Heart left ventricle (tissue), 16 donors: ENCODE measurements around the gene COL24A1. TPM values are rescaled to one million over a fixed set of nuclear protein-coding genes. Genes with fewer than 3 reads are reported as not detected.

Experiments
- ATAC-seq, 4 donors: fragments of 200-7000 bp; cut with Tn5 transposase; one replicate each; pipeline ENCODE4 v1.9.1; 2020 to 2022; ENCODE audit warnings: moderate library complexity in 4 of 4, mild to moderate bottlenecking in 3 of 4, moderate number of reproducible peaks in 1 of 4
- DNase-seq, 5 donors: peaks; one replicate each; pipeline ENCODE4 v3.0.0-alpha.2; 2020
- H3K27ac ChIP-seq, 12 donors: fragments of 200-600 bp; sonication (generic) in 4 of 12; one replicate each; pipeline versions ENCODE4 v1.5.0 to v1.8.0; 2016 to 2022; ENCODE audit warnings: mild to moderate bottlenecking in 2 of 12
- H3K27me3 ChIP-seq, 9 donors: fragments of 200-600 bp; sonication (generic) in 2 of 9; one replicate each; pipeline versions ENCODE4 v1.5.1 to v1.8.0; 2016 to 2022; ENCODE audit warnings: mild to moderate bottlenecking in 3 of 9
- H3K36me3 ChIP-seq, 9 donors: fragments of 200-600 bp; sonication (generic) in 2 of 9; one replicate each; pipeline versions ENCODE4 v1.5.0 to v1.8.0; 2018 to 2022; ENCODE audit warnings: mild to moderate bottlenecking in 2 of 9
- H3K4me1 ChIP-seq, 12 donors: fragments of 200-600 bp; sonication (generic) in 4 of 12; one replicate each; pipeline versions ENCODE4 v1.5.0 to v1.8.0; 2016 to 2022; ENCODE audit warnings: mild to moderate bottlenecking in 3 of 12
- H3K4me3 ChIP-seq, 12 donors: fragments of 200-600 bp; sonication (generic) in 4 of 12; one replicate each; pipeline versions ENCODE4 v1.5.0 to v1.8.0; 2017 to 2022; ENCODE audit warnings: mild to moderate bottlenecking in 9 of 12, moderate library complexity in 4 of 12
- H3K9me3 ChIP-seq, 12 donors: fragments of 200-600 bp; sonication (generic) in 4 of 12; one replicate each; pipeline versions ENCODE4 v1.5.0 to v1.8.0; 2016 to 2022; ENCODE audit warnings: mild to moderate bottlenecking in 1 of 12
- POLR2A ChIP-seq, 2 donors: fragments of 450-650 bp; IDR thresholded peaks; one replicate each; pipeline ENCODE4 v1.6.1; 2017; ENCODE audit warnings: antibody characterized with exemption in 2 of 2, mild to moderate bottlenecking in 2 of 2, moderate library complexity in 2 of 2
- WGBS, 4 donors: extraction: QIAGEN DNeasy Blood & Tissue Kit in 2 of 4; methylation state at CpG; one replicate each; pipeline versions ENCODE4 v1.1.5 to v1.1.7; 2013 to 2018; 5-methylcytosine and 5-hydroxymethylcytosine counted together
- intact Hi-C, 10 donors: fragments of 100-400 bp; cut with DNase I; formaldehyde crosslinking; loops; one replicate each; pipeline versions ENCODE4 v1.11.1 to v1.14.2; 2022
- polyA plus RNA-seq, 2 donors: library from polyadenylated mRNA; stranded (reverse); fragments of 200-250 nt; gene quantifications; one replicate each; pipeline ENCODE4 v1.2.3, GENCODE V29; 2013
- total RNA-seq, 9 donors: library from RNA; depleted of rRNA in 2 of 9; stranded (reverse); fragments of >200 nt in 2 of 9; fragmentation: NEBNext Ultra II Directional in 3 of 9; extraction: Animal tissue kit (Norgen Biotek cat#: 25700) in 3 of 9; gene quantifications; one replicate each; pipeline versions ENCODE4 v1.1.0 to v1.2.4, GENCODE V29; 2016 to 2023
- TF ChIP-seq, protein P1 (sequence below), 12 donors: fragments of 200-600 bp; sonication (generic) in 4 of 12; IDR thresholded peaks; one replicate each; pipeline versions ENCODE4 v1.5.0 to v1.8.0; 2018 to 2022; ENCODE audit warnings: antibody characterized with exemption in 12 of 12, mild to moderate bottlenecking in 5 of 12
- donor health status: ischemic (EF 13 %, LVEDD 7.1; RV severe dilation, severe dysfunction).
- donor health status: healthy with polysubstance abuse.
- donor health status: DM: no; HTN: yes; CAD: no.
- donor health status: DM: no; HTN: no; CAD: no.
- donor health status: ischemic (EF 25% LVEDD 6.9; RV normal size, moderate dysfunction).
- donor health status: ischemic (EF 25% LVEDD 5.7; RV mildly dilated, moderate dysfunction).
- donor health status: healthy.
- donor health status: DM: yes; HTN: yes; CAD: no.
- donor health status: ischemic (EF 35%, LVEDD 5.7; RV mildly dilated, moderate dysfunction).
- donor health status: nonischemic (EF 11% LVEDD 7.7; RV severe dilation, severe dysfunction).
- donor health status: DM: yes; HTN: yes; CAD: no.
- donor health status: PGD.
- donor health status: ischemic (EF 29% LVEDD 5.4; RV normal size, mild dysfunction).
- donor health status: nonischemic (EF 23%, LVEDD 6.1; RV moderate dilation, normal function).

COL24A1 gene
- total and polyA plus RNA-seq, 11 donors, result 0.07 to 2.8 (median 0.40) TPM

DNA sequence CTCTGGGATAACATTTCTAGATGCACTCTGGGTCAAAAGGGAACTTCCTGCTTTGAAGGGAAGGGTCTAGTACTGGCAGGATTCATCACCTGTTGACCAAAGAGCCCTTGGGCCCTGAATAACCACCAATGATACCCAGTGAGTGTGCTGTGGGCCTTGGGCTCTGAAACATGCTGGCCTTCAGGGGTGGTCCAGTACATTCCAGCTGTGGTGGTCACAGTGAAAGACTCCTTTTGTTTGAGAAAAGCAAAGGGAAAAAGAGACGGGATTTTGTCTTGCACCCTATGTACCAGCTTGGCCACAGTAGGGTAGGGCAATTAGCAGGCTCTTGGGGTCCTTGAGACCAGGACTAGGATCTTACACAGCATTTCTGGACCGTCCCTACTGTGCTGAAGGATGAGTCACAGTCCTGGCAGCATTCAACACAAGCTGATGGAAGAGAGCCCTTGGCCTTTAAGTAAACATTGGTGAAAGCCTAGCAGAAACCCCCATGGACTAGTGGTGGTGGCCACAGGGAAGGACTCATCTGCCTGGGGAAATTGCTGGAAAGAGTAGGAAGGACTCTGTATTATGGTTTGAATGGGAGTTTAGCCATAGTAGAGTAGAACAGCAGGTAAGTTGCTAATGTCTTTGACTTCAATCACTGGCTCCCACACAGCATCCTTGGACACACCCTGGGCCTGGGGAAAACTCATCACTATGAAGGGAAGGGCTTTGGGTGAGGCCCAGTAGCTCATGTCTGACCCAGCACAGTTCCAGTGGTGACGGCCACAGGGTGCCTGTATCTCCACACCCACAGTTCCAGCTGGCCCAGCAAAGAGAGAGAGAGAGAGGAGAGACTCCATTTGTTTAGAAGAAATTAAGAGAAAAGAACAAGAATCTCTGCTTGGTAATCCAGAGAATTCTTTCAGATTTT is 87.5 kb downstream of the COL24A1 start:
- Histone ChIP-seq H3K27me3 (no peaks in the 10 kb centered on the region), H3K27ac (peak overlapping the region in 2 of 12 donors; percentile 17 to 39), H3K4me1 (no peaks in the 10 kb centered on the region), H3K9me3 (peaks cover 0 to 15% (median 0%) of the 10 kb centered on the region in 12 donors), H3K4me3 (no peak overlapping the region), H3K36me3 (no peaks in the 10 kb centered on the region)
- TF ChIP-seq, protein P1, sequence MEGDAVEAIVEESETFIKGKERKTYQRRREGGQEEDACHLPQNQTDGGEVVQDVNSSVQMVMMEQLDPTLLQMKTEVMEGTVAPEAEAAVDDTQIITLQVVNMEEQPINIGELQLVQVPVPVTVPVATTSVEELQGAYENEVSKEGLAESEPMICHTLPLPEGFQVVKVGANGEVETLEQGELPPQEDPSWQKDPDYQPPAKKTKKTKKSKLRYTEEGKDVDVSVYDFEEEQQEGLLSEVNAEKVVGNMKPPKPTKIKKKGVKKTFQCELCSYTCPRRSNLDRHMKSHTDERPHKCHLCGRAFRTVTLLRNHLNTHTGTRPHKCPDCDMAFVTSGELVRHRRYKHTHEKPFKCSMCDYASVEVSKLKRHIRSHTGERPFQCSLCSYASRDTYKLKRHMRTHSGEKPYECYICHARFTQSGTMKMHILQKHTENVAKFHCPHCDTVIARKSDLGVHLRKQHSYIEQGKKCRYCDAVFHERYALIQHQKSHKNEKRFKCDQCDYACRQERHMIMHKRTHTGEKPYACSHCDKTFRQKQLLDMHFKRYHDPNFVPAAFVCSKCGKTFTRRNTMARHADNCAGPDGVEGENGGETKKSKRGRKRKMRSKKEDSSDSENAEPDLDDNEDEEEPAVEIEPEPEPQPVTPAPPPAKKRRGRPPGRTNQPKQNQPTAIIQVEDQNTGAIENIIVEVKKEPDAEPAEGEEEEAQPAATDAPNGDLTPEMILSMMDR (IDR thresholded peaks at IDR 0.05), result no peak
- no peak for TF ChIP-seq POLR2A (IDR thresholded peaks at IDR 0.05)
- ATAC-seq (peak in 3 of 4 donors; percentile 49 to 64 (median 61)), DNase-seq (peak in 1 of 5 donors; percentile 45)
- intact Hi-C loops, result no loop called here
- WGBS, 4 donors, result 51 to 94% (median 62%) methylated on average over 3 of the region's 3 CpGs

DNA sequence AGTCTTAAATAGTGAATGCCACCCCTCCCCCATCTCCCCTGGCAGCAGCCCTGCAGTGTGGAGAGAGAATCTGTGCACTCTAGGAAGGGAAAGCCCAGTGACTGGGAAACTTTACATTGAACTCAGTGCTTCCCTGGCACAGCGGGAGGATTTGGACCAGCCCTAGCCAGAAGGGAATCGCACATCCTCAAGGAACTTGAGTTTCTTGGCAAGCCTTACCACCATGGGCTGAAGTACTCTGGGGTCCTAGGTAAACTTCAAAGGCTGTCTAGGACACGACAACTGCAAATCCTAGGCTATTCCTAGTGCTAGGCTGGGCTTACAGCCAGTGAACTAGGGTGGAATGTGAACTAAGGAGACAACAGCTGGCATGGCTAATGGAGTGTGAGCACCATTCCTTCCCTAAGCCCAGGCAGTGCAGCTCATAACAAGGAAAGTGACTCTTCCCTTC is 88.3 kb downstream of the COL24A1 start:
- Histone ChIP-seq H3K27ac (no peak overlapping the region), H3K27me3 (no peaks in the 10 kb centered on the region), H3K4me1 (no peaks in the 10 kb centered on the region), H3K36me3 (no peaks in the 10 kb centered on the region), H3K4me3 (no peak overlapping the region), H3K9me3 (peaks cover 0 to 15% (median 0%) of the 10 kb centered on the region in 12 donors)
- ATAC-seq (peak in 2 of 4 donors; percentile 48 to 58), DNase-seq (no peak)
- TF ChIP-seq POLR2A (IDR thresholded peaks at IDR 0.05), result no peak
- TF ChIP-seq, protein P1 (IDR thresholded peaks at IDR 0.05), result no peak
- 65 to 80% (median 70%) methylated on average over 3 of the region's 3 CpGs for WGBS, 4 donors
- intact Hi-C loops, result no loop called here

DNA sequence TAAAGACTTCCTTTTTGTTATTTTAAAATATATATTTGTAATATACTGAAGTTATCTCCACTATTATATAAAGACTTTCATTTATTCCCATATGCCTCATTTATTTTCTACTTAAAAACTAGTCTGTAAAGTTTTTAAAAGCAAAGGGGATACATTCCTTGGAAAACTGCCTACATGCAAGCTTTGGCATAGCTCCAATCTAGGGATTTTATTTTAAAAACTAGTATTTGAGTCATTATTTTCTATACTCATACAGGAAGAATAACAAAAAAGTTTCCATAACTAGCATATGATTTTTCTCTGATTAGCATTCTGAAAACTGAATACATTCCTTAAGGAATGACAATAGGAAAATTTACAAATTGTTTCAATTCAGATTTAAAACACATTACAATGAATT is 88.9 kb downstream of the COL24A1 start:
- no peak for DNase-seq
- ATAC-seq, result no peak
- H3K4me3 ChIP-seq, result no peak overlapping the region

DNA sequence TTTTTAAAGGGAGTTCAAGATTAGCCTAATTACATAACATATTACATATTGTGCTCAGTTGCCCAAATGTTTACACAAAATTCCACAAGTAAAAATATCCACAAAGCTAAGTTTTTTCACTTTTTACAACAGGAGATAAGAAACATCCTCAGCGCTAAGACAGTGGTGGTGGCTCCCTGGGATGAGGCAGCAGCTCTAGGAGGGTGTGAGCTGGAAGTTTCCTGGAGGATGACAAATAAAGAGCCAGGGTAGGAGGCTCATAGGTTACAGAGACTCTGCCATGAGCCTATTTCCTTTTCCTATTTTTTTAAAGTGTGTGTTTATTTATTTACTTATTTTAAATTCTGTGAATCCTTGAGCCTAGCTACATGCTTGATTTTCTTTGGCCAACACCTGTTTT is 91.7 kb downstream of the COL24A1 start:
- no peak overlapping the region for H3K27ac ChIP-seq

More for the DNA sequence above, 88.9 kb downstream of the COL24A1 start:
- Histone ChIP-seq H3K27me3 (no peaks in the 10 kb centered on the region), H3K27ac (no peak overlapping the region), H3K9me3 (peaks cover 0 to 15% (median 0%) of the 10 kb centered on the region in 12 donors), H3K36me3 (no peaks in the 10 kb centered on the region), H3K4me1 (peaks cover 0 to 1% (median 0%) of the 10 kb centered on the region in 12 donors)
- intact Hi-C loops, result no loop called here
- TF ChIP-seq, protein P1 (IDR thresholded peaks at IDR 0.05), result no peak
- no peak for TF ChIP-seq POLR2A (IDR thresholded peaks at IDR 0.05)

More for the DNA sequence above, 91.7 kb downstream of the COL24A1 start:
- peaks cover 0 to 7% (median 0%) of the 10 kb centered on the region in 12 donors for H3K4me1 ChIP-seq
- 9 to 22% (median 14%) methylated on average over 1 of the region's 1 CpG for WGBS, 4 donors
- intact Hi-C loops, result no loop called here
- DNase-seq, result no peak
- H3K4me3 ChIP-seq, result no peak overlapping the region
- no peak for ATAC-seq
- peaks cover 0 to 2% (median 0%) of the 10 kb centered on the region in 12 donors for H3K9me3 ChIP-seq
- no peak for TF ChIP-seq POLR2A (IDR thresholded peaks at IDR 0.05)
- TF ChIP-seq, protein P1 (IDR thresholded peaks at IDR 0.05), result no peak
- H3K27me3 ChIP-seq, result no peaks in the 10 kb centered on the region
- H3K36me3 ChIP-seq, result no peaks in the 10 kb centered on the region
